A549 (cell line): Measurements from ENCODE around the gene CCDC38. TPM values are rescaled to one million over a fixed set of nuclear protein-coding genes. Genes with fewer than 3 reads are reported as not detected.
A peak's percentile ranks its signal among the peaks of the same experiment; 100 is the strongest.

ENCODE experiments used
- ATAC-seq, 2 experiments: fragments of 200-7000 bp in 1 of 2; fragments of >200 bp in 1 of 2; cut with Nextera tagmentation in 1 of 2; cut with Tn5 transposase in 1 of 2; 3 replicates each; pipeline versions ENCODE4 v1.8.0 to v1.9.1; 2018 to 2020; ENCODE audit warnings: mild to moderate bottlenecking in 1 of 2, moderate library complexity in 1 of 2
- CTCF ChIA-PET: fragments of 300-600 bp; sonication (Branson Sonifier 250); formaldehyde crosslinking; extraction: SDS; loops from one replicate; lab custom pipeline; 2021; ENCODE audit warnings: antibody characterized with exemption, inconsistent platforms; lab: Yijun Ruan, JAX
- POLR2A ChIA-PET: fragments of 350-600 bp; formaldehyde crosslinking; extraction: SDS; loops from one replicate; lab custom pipeline; 2021; ENCODE audit warnings: antibody characterized with exemption, inconsistent platforms; lab: Yijun Ruan, JAX
- DNase-seq, 2 experiments: peaks; one replicate each; pipeline versions ENCODE4 v3.0.0 to v3.0.0-alpha.2; 2011 to 2016; ENCODE audit warnings: low read depth in 1 of 2, low spot score in 1 of 2
- FAIRE-seq: peaks from 2 replicates; lab custom pipeline; 2011; peaks lifted over from hg19 to GRCh38; lab: Jason Lieb, UNC
- H3K27ac ChIP-seq, 2 experiments: fragments of >200 bp; sonication (Bioruptor Twin); formaldehyde crosslinking; 3 replicates each; pipeline ENCODE4 v1.5.1; 2016 to 2017
- H3K4me1 ChIP-seq: fragments of >200 bp; sonication (Bioruptor Twin); formaldehyde crosslinking; 3 replicates; pipeline ENCODE4 v1.6.1; 2016
- H3K4me2 ChIP-seq: fragments of >200 bp; sonication (Bioruptor Twin); formaldehyde crosslinking; 3 replicates; pipeline ENCODE4 v1.6.1; 2016
- H3K4me3 ChIP-seq: fragments of >200 bp; sonication (Bioruptor Twin); formaldehyde crosslinking; 3 replicates; pipeline ENCODE4 v1.5.1; 2016
- H3K9me3 ChIP-seq: fragments of >200 bp; sonication (Bioruptor Twin); formaldehyde crosslinking; 3 replicates; pipeline ENCODE4 v1.6.1; 2016
- EP300 ChIP-seq, 2 experiments: fragments of >200 bp; sonication (Bioruptor Twin); formaldehyde crosslinking; IDR thresholded peaks; 2 replicates in 1 of 2; 3 replicates in 1 of 2; pipeline ENCODE4 v1.6.1; 2016 to 2017
- FOSB ChIP-seq: fragments of 250-450 bp; sonication (Bioruptor Pico); IDR thresholded peaks from 2 replicates; pipeline ENCODE4 v1.5.0; 2020; ENCODE audit warnings: mild to moderate bottlenecking, moderate library complexity
- GATA3 ChIP-seq: IDR thresholded peaks from 2 replicates; pipeline ENCODE4 v1.6.1; 2012; ENCODE audit warnings: borderline replicate concordance
- HEYL ChIP-seq: fragments of 250-450 bp; sonication (Bioruptor Pico); IDR thresholded peaks from 2 replicates; pipeline ENCODE4 v1.8.0; 2021; ENCODE audit warnings: mild to moderate bottlenecking, moderate library complexity
- HOXB5 ChIP-seq: fragments of 250-450 bp; sonication (Bioruptor Pico); IDR thresholded peaks from 2 replicates; pipeline ENCODE4 v1.5.0; 2020; ENCODE audit warnings: mild to moderate bottlenecking, moderate library complexity
- JUN ChIP-seq, 2 experiments: fragments of >200 bp; sonication (Bioruptor Twin); formaldehyde crosslinking; IDR thresholded peaks; 2 replicates in 1 of 2; 3 replicates in 1 of 2; pipeline ENCODE4 v1.6.1; 2016 to 2017
- MAZ ChIP-seq: fragments of 150-350 bp; IDR thresholded peaks from 2 replicates; pipeline ENCODE4 v1.6.1; 2014; ENCODE audit warnings: antibody characterized with exemption, low read depth, low read length, borderline replicate concordance
- MYC ChIP-seq: IDR thresholded peaks from 2 replicates; pipeline ENCODE4 v1.6.1; 2012; ENCODE audit warnings: mild to moderate bottlenecking, inconsistent platforms, low read length, improper control_type of control experiment, borderline replicate concordance
- NFE2L2 ChIP-seq: fragments of 150-350 bp; conservative IDR thresholded peaks from 2 replicates; pipeline ENCODE4 v1.6.1; 2014; ENCODE audit warnings: low read length
- POLR2AphosphoS2 ChIP-seq: conservative IDR thresholded peaks from 2 replicates; pipeline ENCODE4 v1.6.1; 2012; ENCODE audit warnings: low read length, improper control_type of control experiment, inconsistent platforms
- RAD21 ChIP-seq, 2 experiments: fragments of >200 bp in 1 of 2; sonication (Bioruptor Twin) in 1 of 2; formaldehyde crosslinking in 1 of 2; IDR thresholded peaks in 1 of 2; conservative IDR thresholded peaks in 1 of 2; 2 replicates in 1 of 2; 3 replicates in 1 of 2; pipeline ENCODE4 v1.6.1; 2012 to 2018; ENCODE audit warnings: inconsistent platforms in 1 of 2
- RARB ChIP-seq: fragments of 250-450 bp; sonication (Bioruptor Pico); IDR thresholded peaks from 2 replicates; pipeline ENCODE4 v1.8.0; 2021; ENCODE audit warnings: mild to moderate bottlenecking, moderate library complexity
- RCOR1 ChIP-seq: fragments of 150-350 bp; IDR thresholded peaks from 2 replicates; pipeline ENCODE4 v1.6.1; 2014; ENCODE audit warnings: antibody characterized with exemption, low read length, low read depth
- RNF2 ChIP-seq: fragments of 200-600 bp; sonication (generic); IDR thresholded peaks from 2 replicates; pipeline ENCODE4 v1.6.1; 2016; ENCODE audit warnings: low read depth, mild to moderate bottlenecking, antibody characterized with exemption, moderate library complexity, borderline replicate concordance
- SMC3 ChIP-seq: fragments of >200 bp; sonication (Bioruptor Twin); formaldehyde crosslinking; IDR thresholded peaks from 3 replicates; pipeline ENCODE4 v1.6.1; 2018; ENCODE audit warnings: inconsistent platforms
- TP53 ChIP-seq: fragments of 250-450 bp; sonication (Bioruptor Pico); IDR thresholded peaks from 2 replicates; pipeline ENCODE4 v1.5.0; 2021; ENCODE audit warnings: mild to moderate bottlenecking, moderate library complexity
- ZC3H11A ChIP-seq: fragments of 450-650 bp; IDR thresholded peaks from 2 replicates; pipeline ENCODE4 v1.6.1; 2014; ENCODE audit warnings: antibody characterized with exemption, mild to moderate bottlenecking
- ZFP36 ChIP-seq: fragments of 450-650 bp; IDR thresholded peaks from 2 replicates; pipeline ENCODE4 v1.6.1; 2014; ENCODE audit warnings: borderline replicate concordance; ENCODE audit not compliant: partially characterized antibody
- ZNF302 ChIP-seq: fragments of 250-450 bp; sonication (Bioruptor Pico); IDR thresholded peaks from 2 replicates; pipeline ENCODE4 v1.9.0; 2021; ENCODE audit warnings: inconsistent platforms, mild to moderate bottlenecking, moderate library complexity
- WGBS: methylation state at CpG from one replicate; pipeline ENCODE4 v1.1.6; 2017; ENCODE audit errors: missing lambda C conversion rate; 5-methylcytosine and 5-hydroxymethylcytosine counted together
- polyA plus RNA-seq, 4 experiments: library from polyadenylated mRNA; depleted of rRNA in 3 of 4; stranded (reverse); fragments of >200 nt; fragmentation: RNase III in 1 of 4; extraction: RNeasy Plus Mini Kit Qiagen cat#74134 plus additional on column Dnase treatment in 1 of 4; gene quantifications; 2 replicates in 3 of 4; 3 replicates in 1 of 4; pipeline ENCODE4 v1.2.3, GENCODE V29; 2011 to 2017
- TF ChIP-seq, protein P1 (sequence below): fragments of >200 bp; sonication (Bioruptor Twin); formaldehyde crosslinking; IDR thresholded peaks from 3 replicates; pipeline ENCODE4 v1.6.1; 2016
- TF ChIP-seq, protein P2 (sequence below): fragments of 450-650 bp; IDR thresholded peaks from 2 replicates; pipeline ENCODE4 v1.6.1; 2014; ENCODE audit warnings: antibody characterized with exemption
- TF ChIP-seq, protein P3 (sequence below): fragments of 250-450 bp; sonication (Bioruptor Pico); IDR thresholded peaks from 2 replicates; pipeline ENCODE4 v1.5.0; 2021; ENCODE audit warnings: mild to moderate bottlenecking, moderate library complexity, borderline replicate concordance
- TF ChIP-seq, protein P4 (sequence below): fragments of 250-450 bp; sonication (Bioruptor Pico); IDR thresholded peaks from 2 replicates; pipeline ENCODE4 v1.5.0; 2020; ENCODE audit warnings: low read depth, mild to moderate bottlenecking, moderate library complexity

CCDC38 gene
- polyA plus RNA-seq, 2 of the 4 experiments (the other 2 are of a cell fraction), result 0.18 to 0.41 TPM

DNA sequence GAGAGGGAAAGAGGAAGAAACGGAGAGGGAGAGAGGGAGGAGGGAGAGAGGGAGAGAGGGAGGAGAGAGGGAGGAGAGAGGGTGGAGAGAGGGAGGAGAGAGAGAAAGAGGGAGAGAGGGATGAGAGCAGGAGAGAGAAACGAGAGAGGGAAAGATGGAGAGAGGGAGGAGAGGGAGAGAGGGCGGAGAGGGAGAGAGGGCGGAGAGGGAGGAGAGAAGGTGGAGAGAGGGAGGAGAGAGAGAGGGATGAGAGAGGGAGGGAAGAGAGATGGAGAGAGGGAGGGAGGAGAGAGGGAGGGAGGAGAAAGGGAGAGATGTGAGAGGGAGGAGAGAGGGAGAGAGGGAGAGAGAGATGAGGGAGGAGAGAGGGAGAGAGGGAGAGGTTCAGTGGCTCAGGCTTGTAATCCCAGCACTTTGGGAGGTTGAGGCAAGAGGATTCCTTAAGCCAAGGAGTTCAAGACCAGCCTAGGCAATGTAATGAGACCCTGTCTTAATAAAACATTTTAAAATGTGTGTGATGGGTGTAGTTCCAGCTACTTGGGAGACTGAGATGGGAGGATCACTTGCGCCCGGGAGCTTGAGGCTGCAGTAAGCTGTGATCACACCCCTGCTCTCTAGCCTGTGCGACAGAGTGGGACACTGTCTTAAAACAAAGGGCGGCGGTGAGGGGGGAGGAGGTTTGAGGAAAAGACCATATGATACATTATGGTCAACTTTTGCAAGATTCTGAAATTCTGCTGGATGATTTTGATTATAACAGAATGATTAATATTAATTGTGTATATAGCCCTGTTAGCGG, 105.0 kb downstream of the CCDC38 start:
- WGBS, result 17% methylated on average over 10 of the region's 10 CpGs
- TF ChIP-seq FOSB (0 out of 2 replicates have a peak, but pooled peaks have one; percentile 49), HEYL (no peak), TP53 (CRISPR knock-in tag) (0 out of 2 replicates have a peak, but pooled peaks have one; percentile 36), ZFP36 (no peak), JUN (IDR thresholded peaks at IDR 0.05) (0 out of 5 replicates have a peak, but pooled peaks of 1 of the 2 experiments have one; percentile 33)
- TF ChIP-seq, protein P1, sequence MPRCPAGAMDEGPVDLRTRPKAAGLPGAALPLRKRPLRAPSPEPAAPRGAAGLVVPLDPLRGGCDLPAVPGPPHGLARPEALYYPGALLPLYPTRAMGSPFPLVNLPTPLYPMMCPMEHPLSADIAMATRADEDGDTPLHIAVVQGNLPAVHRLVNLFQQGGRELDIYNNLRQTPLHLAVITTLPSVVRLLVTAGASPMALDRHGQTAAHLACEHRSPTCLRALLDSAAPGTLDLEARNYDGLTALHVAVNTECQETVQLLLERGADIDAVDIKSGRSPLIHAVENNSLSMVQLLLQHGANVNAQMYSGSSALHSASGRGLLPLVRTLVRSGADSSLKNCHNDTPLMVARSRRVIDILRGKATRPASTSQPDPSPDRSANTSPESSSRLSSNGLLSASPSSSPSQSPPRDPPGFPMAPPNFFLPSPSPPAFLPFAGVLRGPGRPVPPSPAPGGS, result no peak
- ChIA-PET POLR2A (interaction anchor here (1.1 to 1.5 kb wide), 2 partner anchors 32 to 48 kb away, joined by 3 to 12 read pairs; no protein-coding TSS in a partner anchor), CTCF (interaction anchor here (0.8 to 1.6 kb wide), 2 partner anchors 11 to 21 kb away, joined by 3 to 9 read pairs; no protein-coding TSS in a partner anchor)
- Histone ChIP-seq H3K27ac (peak overlapping the region; percentile 80 to 87), H3K9me3 (no peaks in the 10 kb centered on the region), H3K4me1 (peaks cover 43% of the 10 kb centered on the region), H3K4me2 (peak overlapping the region; percentile 65), H3K4me3 (peak overlapping the region; percentile 7)
- FAIRE-seq (no peak), ATAC-seq (peak; percentile 76 to 82), DNase-seq (peak in 1 of 2 experiments; percentile 84)

DNA sequence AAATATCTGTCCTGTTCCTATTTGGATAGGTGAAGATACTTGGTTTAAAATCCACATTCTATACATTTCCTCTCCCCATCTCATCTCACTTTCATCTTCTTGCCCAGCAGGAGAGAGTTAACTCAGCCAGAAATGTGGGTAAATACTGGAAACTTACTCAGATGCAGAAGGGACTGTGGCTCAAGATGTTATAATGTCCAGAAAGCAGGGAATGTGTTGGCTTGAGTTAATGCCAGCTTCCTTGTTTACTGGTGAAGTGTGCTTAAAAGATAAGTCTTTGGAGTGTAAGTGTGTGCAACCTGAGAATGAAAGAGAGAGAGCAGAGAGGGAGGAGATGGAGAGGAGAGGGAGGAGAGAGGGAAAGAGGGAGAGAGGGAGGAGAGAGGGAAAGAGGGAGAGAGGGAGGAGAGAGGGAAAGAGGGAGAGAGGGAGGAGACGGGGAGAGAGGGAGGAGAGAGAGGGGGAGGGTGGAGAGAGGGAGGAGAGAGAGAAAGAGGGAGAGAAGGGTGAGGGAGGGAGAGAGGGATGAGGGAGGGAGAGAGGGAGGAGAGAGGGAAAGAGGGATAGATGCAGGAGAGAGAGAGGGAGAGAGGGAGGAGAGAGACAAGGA, 105.7 kb downstream of the CCDC38 start:
- H3K4me1 ChIP-seq, result peaks cover 43% of the 10 kb centered on the region
- POLR2A ChIA-PET, result no interaction called here
- peak overlapping the region; percentile 80 to 87 for H3K27ac ChIP-seq
- 0% methylated on average over 1 of the region's 1 CpG for WGBS
- peak in 1 of 2 experiments; percentile 39; a peak in 1 of 5 replicates for TF ChIP-seq JUN (IDR thresholded peaks at IDR 0.05)
- TF ChIP-seq NFE2L2, result no peak
- TF ChIP-seq GATA3, result no peak
- TF ChIP-seq EP300 (IDR thresholded peaks at IDR 0.05), result no peak
- no peak for TF ChIP-seq MYC
- TF ChIP-seq, all 56 proteins: peak for 1
- peak overlapping the region; percentile 7 for H3K4me3 ChIP-seq
- peak; percentile 24 to 83 for DNase-seq
- H3K4me2 ChIP-seq, result peak overlapping the region; percentile 65
- no peaks in the 10 kb centered on the region for H3K9me3 ChIP-seq
- ATAC-seq, result peak; percentile 70 to 82
- FAIRE-seq, result no peak
- CTCF ChIA-PET, result no interaction called here

DNA sequence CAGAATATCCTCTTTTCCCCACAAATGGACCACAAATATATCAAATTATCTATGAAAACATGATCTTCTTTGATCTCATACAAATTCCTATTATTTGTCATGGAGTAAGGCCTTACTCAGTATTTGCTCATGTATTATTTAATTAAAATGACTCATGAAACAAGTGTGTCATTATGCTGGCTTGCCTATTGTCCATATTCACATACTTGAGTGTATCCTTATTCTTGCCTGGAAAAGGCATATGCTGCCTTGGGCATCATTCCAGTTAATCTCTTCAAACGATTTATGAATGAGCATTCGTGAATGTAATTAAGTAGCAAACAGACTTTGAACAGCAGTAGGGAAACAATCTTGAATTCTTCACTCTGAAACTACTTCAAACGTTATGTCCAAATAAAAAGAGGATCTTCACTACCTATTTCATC, 106.2 kb downstream of the CCDC38 start:
- FAIRE-seq (peak; percentile 88), ATAC-seq (peak; percentile 31 to 57; a peak in 3 of 6 replicates), DNase-seq (peak; percentile 43 to 77)
- 2% methylated on average over 3 of the region's 3 CpGs for WGBS
- POLR2A ChIA-PET, result no interaction called here
- no peaks in the 10 kb centered on the region for H3K9me3 ChIP-seq
- CTCF ChIA-PET, result interaction anchor here (1.4 kb wide), 1 partner anchor 12 kb away, joined by 3 read pairs; no protein-coding TSS in a partner anchor
- H3K4me2 ChIP-seq, result peak overlapping the region; percentile 65
- H3K27ac ChIP-seq, result peak overlapping the region; percentile 80 to 87
- peaks cover 43% of the 10 kb centered on the region for H3K4me1 ChIP-seq
- H3K4me3 ChIP-seq, result peak overlapping the region; percentile 7; the same call in 1 of the 3 replicates
- no peak for TF ChIP-seq FOSB
- TF ChIP-seq RCOR1, result no peak
- no peak for TF ChIP-seq ZNF302
- TF ChIP-seq RNF2, result no peak
- TF ChIP-seq TP53 (CRISPR knock-in tag), result no peak
- TF ChIP-seq ZFP36, result peak; percentile 40
- TF ChIP-seq, protein P2, sequence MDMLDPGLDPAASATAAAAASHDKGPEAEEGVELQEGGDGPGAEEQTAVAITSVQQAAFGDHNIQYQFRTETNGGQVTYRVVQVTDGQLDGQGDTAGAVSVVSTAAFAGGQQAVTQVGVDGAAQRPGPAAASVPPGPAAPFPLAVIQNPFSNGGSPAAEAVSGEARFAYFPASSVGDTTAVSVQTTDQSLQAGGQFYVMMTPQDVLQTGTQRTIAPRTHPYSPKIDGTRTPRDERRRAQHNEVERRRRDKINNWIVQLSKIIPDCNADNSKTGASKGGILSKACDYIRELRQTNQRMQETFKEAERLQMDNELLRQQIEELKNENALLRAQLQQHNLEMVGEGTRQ, result no peak
- TF ChIP-seq RAD21 (conservative IDR thresholded peaks at IDR 0.05 in 1 of 2, IDR thresholded peaks at IDR 0.05 in 1 of 2), result no peak
- peak; percentile 83 for TF ChIP-seq GATA3
- TF ChIP-seq, protein P3, sequence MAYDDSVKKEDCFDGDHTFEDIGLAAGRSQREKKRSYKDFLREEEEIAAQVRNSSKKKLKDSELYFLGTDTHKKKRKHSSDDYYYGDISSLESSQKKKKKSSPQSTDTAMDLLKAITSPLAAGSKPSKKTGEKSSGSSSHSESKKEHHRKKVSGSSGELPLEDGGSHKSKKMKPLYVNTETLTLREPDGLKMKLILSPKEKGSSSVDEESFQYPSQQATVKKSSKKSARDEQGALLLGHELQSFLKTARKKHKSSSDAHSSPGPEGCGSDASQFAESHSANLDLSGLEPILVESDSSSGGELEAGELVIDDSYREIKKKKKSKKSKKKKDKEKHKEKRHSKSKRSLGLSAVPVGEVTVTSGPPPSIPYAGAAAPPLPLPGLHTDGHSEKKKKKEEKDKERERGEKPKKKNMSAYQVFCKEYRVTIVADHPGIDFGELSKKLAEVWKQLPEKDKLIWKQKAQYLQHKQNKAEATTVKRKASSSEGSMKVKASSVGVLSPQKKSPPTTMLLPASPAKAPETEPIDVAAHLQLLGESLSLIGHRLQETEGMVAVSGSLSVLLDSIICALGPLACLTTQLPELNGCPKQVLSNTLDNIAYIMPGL (CRISPR knock-in tag), result no peak
- TF ChIP-seq RARB (CRISPR knock-in tag), result no peak
- no peak for TF ChIP-seq HOXB5
- TF ChIP-seq ZC3H11A, result no peak
- TF ChIP-seq MAZ, result no peak
- TF ChIP-seq, protein P1, result 0 out of 3 replicates have a peak, but pooled peaks have one; percentile 57
- TF ChIP-seq, protein P4, sequence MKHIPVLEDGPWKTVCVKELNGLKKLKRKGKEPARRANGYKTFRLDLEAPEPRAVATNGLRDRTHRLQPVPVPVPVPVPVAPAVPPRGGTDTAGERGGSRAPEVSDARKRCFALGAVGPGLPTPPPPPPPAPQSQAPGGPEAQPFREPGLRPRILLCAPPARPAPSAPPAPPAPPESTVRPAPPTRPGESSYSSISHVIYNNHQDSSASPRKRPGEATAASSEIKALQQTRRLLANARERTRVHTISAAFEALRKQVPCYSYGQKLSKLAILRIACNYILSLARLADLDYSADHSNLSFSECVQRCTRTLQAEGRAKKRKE (CRISPR knock-in tag), result no peak
- 0 out of 5 replicates have a peak, but pooled peaks of 1 of the 2 experiments have one; percentile 38 for TF ChIP-seq EP300 (IDR thresholded peaks at IDR 0.05)
- no peak for TF ChIP-seq POLR2AphosphoS2
- TF ChIP-seq SMC3, result no peak
